Upper lobe of right lung (tissue), 1 donor: ENCODE data around the gene PLCB1. TPM values are rescaled to one million over a fixed set of nuclear protein-coding genes. Genes with fewer than 3 reads are reported as not detected.

Experiments used
- ATAC-seq: fragments of 200-7000 bp; cut with Tn5 transposase; one replicate; pipeline ENCODE4 v1.9.1; 2020; ENCODE audit warnings: mild to moderate bottlenecking, moderate library complexity
- DNase-seq: peaks from one replicate; pipeline ENCODE4 v3.0.0-alpha.2; 2020
- H3K27ac ChIP-seq: fragments of 200-600 bp; one replicate; pipeline ENCODE4 v1.8.0; 2022
- H3K27me3 ChIP-seq: fragments of 200-600 bp; one replicate; pipeline ENCODE4 v1.8.0; 2022; ENCODE audit warnings: mild to moderate bottlenecking
- H3K36me3 ChIP-seq: fragments of 200-600 bp; one replicate; pipeline ENCODE4 v1.8.0; 2022
- H3K4me1 ChIP-seq: fragments of 200-600 bp; one replicate; pipeline ENCODE4 v1.8.0; 2022
- H3K4me3 ChIP-seq: fragments of 200-600 bp; one replicate; pipeline ENCODE4 v1.8.0; 2022; ENCODE audit warnings: mild to moderate bottlenecking
- H3K9me3 ChIP-seq: fragments of 200-600 bp; one replicate; pipeline ENCODE4 v1.8.0; 2022
- CTCF ChIP-seq: fragments of 200-600 bp; IDR thresholded peaks from one replicate; pipeline ENCODE4 v1.8.0; 2022; ENCODE audit warnings: antibody characterized with exemption
- intact Hi-C: fragments of 100-400 bp; cut with DNase I; formaldehyde crosslinking; loops from one replicate; pipeline ENCODE4 v1.11.0; 2022
- total RNA-seq: library from RNA; stranded (reverse); fragmentation: NEBNext Ultra II Directional; extraction: Animal tissue kit (Norgen Biotek cat#: 25700); gene quantifications from one replicate; pipeline ENCODE4 v1.2.1, GENCODE V29; 2021
- donor health status: DM: no; HTN: yes; CAD: no; lungs with severe emphysema.

PLCB1 gene
- total RNA-seq, 1 donor from 2014 or later, result 12.4 TPM

GRCh38 chr20:8242827-8243724, 111.0 kb downstream of the PLCB1 start:
- DNase-seq, result no peak
- no peak for ATAC-seq

GRCh38 chr20:8244637-8245036, 112.6 kb downstream of the PLCB1 start:
- intact Hi-C loops, result no loop called here
- ATAC-seq (no peak), DNase-seq (no peak)
- no peak overlapping the region for H3K4me3 ChIP-seq
- no peaks in the 10 kb centered on the region for H3K4me1 ChIP-seq
- H3K27ac ChIP-seq, result no peak overlapping the region
- no peaks in the 10 kb centered on the region for H3K9me3 ChIP-seq
- H3K27me3 ChIP-seq, result no peaks in the 10 kb centered on the region
- no peaks in the 10 kb centered on the region for H3K36me3 ChIP-seq
- no peak for TF ChIP-seq CTCF

More at GRCh38 chr20:8242827-8243724, 111.0 kb downstream of the PLCB1 start:
- intact Hi-C loops, result no loop called here
- H3K27ac ChIP-seq, result no peak overlapping the region
- no peaks in the 10 kb centered on the region for H3K9me3 ChIP-seq
- H3K27me3 ChIP-seq, result no peaks in the 10 kb centered on the region
- no peak for TF ChIP-seq CTCF
- no peaks in the 10 kb centered on the region for H3K4me1 ChIP-seq
- H3K36me3 ChIP-seq, result no peaks in the 10 kb centered on the region
- no peak overlapping the region for H3K4me3 ChIP-seq

GRCh38 chr20:8246153-8246552, 114.1 kb downstream of the PLCB1 start:
- Histone ChIP-seq H3K27ac (no peak overlapping the region), H3K36me3 (no peaks in the 10 kb centered on the region), H3K4me3 (no peak overlapping the region), H3K4me1 (no peaks in the 10 kb centered on the region), H3K27me3 (no peaks in the 10 kb centered on the region), H3K9me3 (no peaks in the 10 kb centered on the region)
- no peak for TF ChIP-seq CTCF
- intact Hi-C loops, result no loop called here
- no peak for ATAC-seq
- no peak for DNase-seq

GRCh38 chr20:8246716-8247115, 114.7 kb downstream of the PLCB1 start:
- Histone ChIP-seq H3K27ac (no peak overlapping the region), H3K9me3 (no peaks in the 10 kb centered on the region), H3K27me3 (no peaks in the 10 kb centered on the region), H3K4me3 (no peak overlapping the region), H3K36me3 (no peaks in the 10 kb centered on the region), H3K4me1 (no peaks in the 10 kb centered on the region)
- ATAC-seq (no peak), DNase-seq (no peak)
- intact Hi-C loops, result no loop called here
- TF ChIP-seq CTCF, result no peak

- no peaks in the 10 kb centered on the region for H3K9me3 ChIP-seq
- no peaks in the 10 kb centered on the region for H3K4me1 ChIP-seq
- no peak overlapping the region for H3K4me3 ChIP-seq
- H3K27me3 ChIP-seq, result no peaks in the 10 kb centered on the region
- no peak for ATAC-seq
- H3K27ac ChIP-seq, result no peak overlapping the region
- H3K36me3 ChIP-seq, result no peaks in the 10 kb centered on the region
- intact Hi-C loops, result no loop called here
- DNase-seq, result no peak
- TF ChIP-seq CTCF, result no peak
Observed at GRCh38 chr20:8248051-8248450, 116.0 kb downstream of the PLCB1 start.
